GM18505 (cell line): Measurements from ENCODE around the gene DENND4B.

Experiments
- ATAC-seq: cut with Tn5 transposase; IDR thresholded peaks from one replicate; pipeline ENCODE4 v1.9.1; 2021; ENCODE audit not compliant: unreplicated experiment
- POLR2A ChIP-seq: IDR thresholded peaks from 4 replicates; pipeline ENCODE4 v1.6.1; 2011; ENCODE audit warnings: borderline replicate concordance; ENCODE audit not compliant: insufficient read depth, insufficient read length; ENCODE audit errors: extremely low read depth

Gene DENND4B

DNA sequence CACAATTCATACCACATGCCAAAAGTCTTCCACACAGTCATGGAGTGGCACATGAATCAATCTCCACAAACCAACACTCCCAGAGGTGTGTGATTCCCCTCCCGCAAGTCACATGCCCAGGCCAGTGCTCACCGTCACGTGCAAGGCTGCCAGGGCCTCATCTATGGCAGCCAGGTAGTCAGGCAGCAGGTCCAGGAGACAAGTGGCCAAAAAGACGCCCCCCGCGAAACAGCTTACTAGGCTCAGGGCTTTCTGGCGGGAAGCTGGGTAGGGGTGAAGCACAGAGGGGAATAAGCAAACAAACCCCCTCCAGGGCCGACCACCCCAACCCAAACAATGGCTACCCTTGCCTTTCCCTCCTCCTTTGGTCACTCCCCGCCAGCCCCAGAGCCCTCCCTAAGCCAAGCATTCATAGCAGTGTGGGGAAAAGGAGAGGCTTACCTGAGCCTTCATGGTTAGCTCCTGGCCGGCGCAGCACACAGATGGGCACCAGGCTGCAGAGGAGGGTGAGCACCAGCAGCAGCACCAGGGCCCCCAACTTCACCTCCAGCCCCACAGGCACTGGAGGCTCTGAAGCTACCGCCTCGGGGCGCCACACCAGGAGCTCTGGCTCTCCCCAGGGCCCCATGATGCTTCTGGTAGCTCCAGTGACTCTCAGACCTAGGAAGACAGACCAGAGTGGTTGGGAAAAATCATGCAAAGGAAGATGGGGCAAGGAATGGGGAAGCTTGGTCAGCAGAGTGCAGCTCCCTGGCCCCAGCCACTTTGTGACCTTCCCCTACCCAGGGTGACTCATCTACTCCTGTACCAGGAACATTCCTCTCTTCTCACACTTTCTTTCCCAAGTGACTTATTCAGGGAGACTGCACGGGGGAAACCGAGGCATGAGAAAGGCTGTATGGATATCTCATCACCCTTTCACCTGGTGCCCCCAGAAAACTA lies 15.8 kb upstream of the DENND4B start:
- peak; percentile 25 for TF ChIP-seq POLR2A
- no peak for ATAC-seq

DNA sequence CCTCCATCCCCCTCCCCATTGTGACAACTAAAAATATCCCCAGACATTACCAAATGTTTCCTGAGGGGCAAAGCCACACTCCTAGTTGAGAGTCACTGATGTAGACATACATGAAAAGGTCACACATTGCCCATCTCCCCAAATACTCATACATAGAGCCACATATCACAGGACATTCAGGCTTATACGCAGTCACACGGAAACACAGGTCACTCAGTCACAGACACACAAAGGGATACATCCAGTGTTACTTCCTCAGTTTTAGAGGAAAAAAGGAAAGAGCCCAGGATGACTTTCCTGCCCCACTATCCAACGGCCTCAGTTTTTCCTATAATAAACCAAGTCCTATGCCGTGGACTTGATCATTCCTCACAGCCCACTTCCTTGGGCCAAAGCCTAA lies 14.9 kb upstream of the DENND4B start:
- no peak for TF ChIP-seq POLR2A
- ATAC-seq: no peak

DNA sequence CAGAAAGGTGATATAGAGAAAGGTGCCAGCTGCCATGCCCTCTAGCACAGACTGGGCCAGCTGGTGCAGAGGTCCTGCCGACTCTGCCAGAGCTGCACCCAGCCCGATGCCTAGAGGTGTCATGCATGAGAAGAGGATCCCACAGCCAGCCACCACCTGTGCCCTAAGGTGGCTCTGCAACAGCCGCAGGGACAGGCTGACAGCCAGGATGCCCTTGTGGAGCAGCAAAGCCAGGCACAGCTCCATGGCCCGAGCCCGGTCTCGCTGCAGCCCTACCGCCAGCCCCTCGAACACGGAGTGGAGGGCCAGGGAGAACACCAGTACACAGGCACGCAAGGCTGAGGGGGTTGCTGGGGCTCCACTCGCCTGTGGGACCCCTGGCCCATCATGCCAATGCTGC lies 13.7 kb upstream of the DENND4B start:
- no peak for TF ChIP-seq POLR2A
- no peak for ATAC-seq

DNA sequence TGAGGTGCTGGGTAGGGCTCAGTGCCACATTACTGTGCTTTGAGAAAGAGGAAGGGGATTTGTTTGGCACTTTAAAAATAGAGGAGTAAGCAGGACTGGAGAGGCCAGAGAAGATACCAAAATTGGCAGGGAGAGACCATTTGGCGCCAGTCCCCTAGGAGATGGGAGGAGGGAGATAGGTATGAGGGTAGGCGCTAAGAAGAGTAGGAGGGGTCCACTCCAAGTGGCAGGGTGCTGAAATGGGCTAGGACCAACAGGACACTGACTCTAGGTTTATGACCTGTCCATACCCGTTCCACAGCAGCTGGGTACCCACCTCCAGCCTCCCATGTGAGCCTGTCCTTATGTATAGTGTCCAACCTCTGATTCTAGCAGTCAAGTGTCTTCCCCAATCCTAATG lies 12.9 kb upstream of the DENND4B start:
- no peak for TF ChIP-seq POLR2A
- no peak for ATAC-seq

DNA sequence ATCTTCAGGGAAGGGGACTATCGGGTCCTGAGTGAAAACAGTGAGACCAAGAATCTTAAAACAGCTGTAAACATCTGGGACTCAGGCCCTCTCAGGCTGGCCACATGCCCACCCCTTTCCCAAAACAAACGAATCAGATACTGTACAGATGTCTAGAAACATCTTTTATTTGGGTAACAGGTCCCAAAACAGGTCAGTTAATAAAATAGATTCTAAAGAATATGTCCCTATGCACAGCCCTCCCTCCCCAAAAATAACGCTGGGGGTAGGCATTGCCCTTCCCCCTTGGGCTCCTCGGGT lies 12.4 kb upstream of the DENND4B start:
- no peak for TF ChIP-seq POLR2A
- ATAC-seq: no peak

DNA sequence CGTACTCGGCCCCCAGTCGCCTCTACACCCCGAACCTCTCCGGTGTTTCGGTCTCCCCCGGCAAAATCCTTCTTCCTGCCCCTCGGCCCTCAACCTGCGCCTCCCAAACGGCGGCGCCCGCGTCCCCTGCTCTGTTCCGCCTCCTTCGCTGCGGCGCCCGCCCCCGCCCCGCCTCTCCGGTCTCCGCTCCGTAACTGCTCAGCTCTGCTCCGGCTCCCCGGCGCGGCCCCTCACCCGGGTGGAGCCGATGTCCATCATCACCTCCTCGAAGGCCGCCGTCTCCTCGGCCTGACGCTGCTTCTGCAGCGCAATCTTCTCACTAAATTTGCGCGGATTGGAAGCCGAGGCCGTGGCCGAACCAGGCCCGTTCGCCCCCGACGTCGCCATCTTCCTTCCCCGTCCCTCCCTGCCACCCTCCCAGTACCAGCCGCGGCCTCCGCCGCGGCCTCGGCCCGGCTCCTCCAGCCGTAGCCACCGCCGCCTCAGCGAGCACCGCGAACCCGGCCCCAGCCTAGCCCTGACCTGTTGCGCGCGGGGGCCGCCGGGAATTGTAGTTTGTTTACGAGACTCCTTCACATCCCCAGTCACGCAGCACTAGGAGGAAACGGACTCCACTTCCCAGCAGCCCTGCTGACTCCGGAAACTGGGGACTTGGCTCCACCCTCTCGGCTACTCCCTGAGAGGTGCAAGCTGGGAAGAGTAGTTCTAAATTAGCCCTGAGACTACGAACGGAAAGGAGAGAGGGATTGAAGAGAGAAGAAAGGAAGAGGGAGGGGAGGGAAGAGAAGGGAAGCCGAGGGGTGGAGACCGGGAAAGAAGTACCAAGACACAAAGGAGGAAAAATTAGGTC lies 11.8 kb upstream of the DENND4B start, which contains the start of gene CRTC2:
CRTC2 (minus strand) TSS at position 502 of the 850 bp plus-strand sequence; CDS start at position 387, 115 bp downstream.
- ATAC-seq: peak; percentile 59
- peak; percentile 56 for TF ChIP-seq POLR2A

DNA sequence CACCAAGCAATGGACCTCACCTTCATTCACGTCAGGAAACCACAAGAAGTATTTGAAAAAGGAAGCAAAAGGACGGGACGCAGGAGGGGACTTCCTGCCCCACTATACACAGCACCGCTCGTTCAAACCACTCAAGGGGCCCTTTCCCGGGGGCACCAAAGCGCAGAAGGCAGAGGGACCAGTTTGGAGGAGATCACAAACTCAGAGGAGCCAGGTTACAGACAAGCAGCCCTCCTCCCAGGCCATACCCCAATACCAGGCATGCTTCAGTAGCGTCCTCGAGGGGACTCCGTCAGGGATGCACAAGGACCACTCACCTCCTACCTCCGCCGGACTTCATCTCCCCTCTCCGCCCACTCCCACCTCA lies 11.2 kb upstream of the DENND4B start:
- TF ChIP-seq POLR2A: peak; percentile 70
- ATAC-seq: peak; percentile 6

DNA sequence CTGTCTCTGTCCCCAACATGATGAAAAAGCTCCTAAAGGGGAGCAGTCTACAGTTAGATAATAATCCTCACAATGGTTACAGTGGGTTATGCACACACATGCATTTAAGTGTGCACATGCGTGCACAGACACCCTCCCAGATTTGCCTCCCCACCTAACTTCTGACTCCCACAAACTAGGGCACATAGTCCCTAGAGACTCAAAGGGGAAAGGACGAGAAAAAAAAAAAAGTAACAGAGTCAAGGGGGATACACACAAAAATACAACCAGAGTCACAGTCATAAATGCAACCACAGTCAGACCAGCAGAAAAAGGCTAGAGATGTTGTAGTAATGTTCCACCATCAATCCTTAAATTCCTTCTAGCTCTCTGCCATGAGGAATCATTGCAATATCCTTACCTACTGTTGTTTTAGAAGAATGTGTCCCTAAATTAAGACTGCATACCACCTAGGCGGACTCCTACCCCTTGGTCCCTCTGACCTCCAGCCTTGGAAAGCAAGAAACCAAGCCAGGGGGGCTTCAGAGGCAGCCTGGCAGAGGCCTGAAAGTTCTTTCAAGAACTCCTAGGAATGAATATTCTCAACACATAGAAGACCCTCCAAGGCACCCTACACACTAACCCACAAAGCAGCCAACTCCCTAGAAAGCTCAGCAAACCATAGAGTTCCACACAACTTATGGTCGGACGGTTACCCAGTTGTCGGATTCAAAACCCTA lies 10.6 kb upstream of the DENND4B start:
- no peak for ATAC-seq
- no peak for TF ChIP-seq POLR2A

DNA sequence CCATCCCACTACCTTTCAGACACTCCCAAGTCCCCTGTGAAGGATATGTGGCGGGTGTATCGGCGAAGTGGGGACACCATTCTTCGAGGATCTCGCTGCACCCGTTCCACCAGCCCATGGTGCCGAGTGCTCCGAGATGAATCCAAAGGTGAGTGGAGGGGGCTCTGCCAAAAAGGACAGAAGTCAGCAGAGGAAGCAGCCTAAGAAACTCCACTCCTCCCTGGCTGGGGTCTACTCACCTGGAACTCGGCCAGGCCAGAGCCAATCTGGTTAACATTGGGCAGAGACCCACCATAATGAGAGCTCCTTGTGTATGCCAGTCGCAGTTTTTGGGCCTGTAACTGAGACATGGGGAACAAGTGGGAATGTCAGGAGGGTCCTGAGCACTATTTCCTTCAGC lies 8.3 kb upstream of the DENND4B start:
- no peak for TF ChIP-seq POLR2A

DNA sequence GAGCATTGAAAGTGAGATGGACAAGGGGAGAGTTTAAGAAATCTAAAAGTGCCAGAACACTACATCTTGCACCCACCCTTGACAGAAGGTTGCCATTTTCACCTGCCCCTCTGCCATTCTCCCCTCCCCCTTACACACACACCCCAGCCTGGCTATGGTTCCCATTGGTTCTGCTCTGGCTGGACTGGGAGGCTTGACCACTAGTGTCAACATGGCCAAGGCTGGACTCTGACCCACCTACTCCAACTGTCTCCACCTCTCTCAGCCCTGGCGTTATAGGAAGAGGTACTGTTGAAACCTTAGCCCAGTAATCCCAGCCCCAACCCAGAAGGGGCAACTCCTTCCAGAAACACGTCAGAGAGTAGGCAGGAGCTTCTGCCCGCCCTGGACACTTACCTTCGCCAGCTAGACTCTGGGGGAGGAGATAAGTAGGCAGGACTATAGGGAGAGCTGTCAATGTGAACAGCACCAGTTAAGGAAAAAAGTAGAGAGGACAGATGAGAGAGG lies 7.4 kb upstream of the DENND4B start:
- ATAC-seq: no peak
- no peak for TF ChIP-seq POLR2A

More for the DNA sequence above, 8.3 kb upstream of the DENND4B start:
- no peak for ATAC-seq

DNA sequence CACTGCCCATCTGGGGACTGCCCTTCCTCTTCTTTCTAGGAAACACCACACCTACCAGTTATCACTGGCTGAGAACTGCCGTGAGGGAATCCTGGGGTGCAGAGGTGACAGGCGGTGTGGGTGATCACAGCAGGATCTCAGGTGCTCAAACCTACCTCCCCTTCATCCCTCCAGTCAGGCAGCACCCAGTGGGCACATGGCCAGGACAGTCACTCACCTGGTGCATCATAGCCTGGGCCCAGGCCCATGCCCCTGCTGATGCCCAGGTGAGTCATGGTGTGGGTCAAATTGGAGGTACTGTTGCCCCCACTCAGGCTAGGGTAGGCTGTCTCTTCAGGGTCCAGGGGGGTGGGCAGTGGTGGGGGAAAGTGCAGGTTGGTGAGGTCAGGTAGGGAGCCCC lies 5.3 kb upstream of the DENND4B start:
- TF ChIP-seq POLR2A: no peak
- ATAC-seq: no peak

DNA sequence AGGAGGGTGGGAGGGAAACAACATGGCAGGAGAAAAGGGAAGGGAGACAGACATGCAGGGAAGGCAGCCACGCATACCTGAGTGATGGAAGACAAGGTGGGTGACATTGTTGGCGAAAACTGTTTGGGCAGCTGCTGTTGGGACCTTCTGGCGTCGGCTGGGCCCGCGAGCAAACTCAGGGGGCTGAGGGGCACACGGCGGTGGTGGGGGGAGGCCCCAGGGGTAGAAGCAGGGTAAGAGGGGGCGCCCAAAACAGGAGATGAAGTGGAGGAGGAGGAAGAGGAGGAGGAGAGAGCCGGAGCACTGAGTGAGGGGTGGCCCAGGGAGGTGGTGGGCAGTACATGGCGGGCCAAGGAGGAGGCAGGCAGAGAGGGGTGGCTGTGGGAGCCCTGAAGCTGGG lies 4.7 kb upstream of the DENND4B start:
- ATAC-seq: no peak
- TF ChIP-seq POLR2A: no peak

DNA sequence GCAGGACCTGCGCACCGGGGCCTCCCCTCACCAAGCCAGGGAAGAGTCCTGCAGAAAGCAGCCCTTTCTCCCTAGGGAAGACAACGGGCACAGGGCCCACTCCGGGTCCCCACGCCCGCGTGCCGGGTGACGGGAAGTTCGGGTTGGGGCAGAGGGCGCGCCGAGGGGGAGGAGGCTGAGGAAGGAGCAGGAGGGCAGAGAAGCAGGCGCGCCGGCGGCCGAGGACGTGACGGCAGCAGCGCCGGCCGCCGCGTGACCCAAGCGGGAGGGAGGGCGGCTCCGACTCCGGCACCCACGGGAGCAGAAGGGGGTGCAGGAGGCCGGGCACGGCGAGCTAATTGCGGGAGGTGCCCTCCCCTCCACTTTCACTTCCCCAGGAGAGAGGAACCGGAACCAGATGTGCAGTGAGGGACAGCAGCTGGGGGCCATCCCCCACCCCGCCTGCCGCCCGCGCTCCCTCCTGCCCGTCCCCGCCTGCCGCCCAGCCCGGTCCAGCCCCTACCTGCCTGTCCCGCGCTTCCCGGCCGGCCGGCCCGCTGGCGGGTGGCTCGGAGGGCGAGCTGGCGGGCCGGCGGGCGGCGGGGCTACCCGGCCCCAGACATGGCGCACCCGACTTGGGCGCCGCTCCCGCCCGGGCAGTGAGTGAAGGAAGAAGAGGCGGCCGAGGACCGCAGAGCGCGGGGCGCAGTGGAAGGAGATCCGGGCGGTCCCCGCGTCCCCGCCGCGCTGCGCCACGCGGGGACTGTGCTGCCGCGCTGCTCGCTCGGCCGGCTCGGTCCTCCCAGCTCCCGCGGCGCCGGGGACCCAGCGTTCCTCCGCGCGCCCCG lies 510 bp downstream of the DENND4B start:
- ATAC-seq: peak; percentile 65
- peak; percentile 70 for TF ChIP-seq POLR2A

DNA sequence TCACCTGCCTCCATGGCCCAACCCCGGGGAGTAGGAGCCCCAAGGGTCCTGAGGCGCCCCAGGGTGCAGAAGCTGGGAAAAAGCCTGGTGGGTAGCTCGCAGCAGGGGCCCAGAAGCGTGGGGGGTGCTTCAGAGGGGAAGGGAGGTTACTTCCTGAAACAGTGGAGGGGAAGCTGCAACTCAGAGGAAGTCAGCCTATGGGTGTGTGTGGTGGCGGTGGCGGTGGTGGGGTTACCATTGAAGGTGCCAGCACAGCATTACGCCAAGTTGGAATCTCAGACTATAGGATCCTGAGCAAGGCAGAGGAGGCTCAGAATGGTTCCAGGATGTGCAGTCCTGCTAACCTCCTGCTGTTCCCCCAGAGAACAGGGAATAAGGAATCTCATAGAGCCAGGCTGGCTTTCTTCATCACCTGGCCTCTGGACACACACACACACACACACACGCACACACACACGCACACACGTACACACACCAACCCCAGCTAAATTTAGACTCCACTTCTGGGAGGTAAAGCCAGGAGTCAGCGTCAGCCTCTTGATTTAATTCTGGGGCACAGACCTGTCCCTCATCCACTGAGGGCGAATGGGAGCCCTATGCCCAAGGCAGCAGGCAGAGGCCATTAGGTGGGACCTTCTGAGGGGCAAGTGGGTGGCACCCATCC lies 1.3 kb downstream of the DENND4B start:
- ATAC-seq: no peak
- TF ChIP-seq POLR2A: peak; percentile 56
